ENCODE measurements around the gene HELB.

GRCh38 chr12:66331016-66331415 lies 28.7 kb downstream of the HELB start:
- TF ChIP-seq PATZ1 (CRISPR knock-in tag; IDR thresholded peaks at IDR 0.05; ENCODE audit: borderline replicate concordance) (no peak), ZFP30 (CRISPR knock-in tag; IDR thresholded peaks at IDR 0.05) (no peak), ZFP3 (CRISPR knock-in tag; IDR thresholded peaks at IDR 0.05) (no peak), CREB5 (CRISPR knock-in tag; IDR thresholded peaks at IDR 0.05; ENCODE audit: low read depth) (no peak), SNAI2 (CRISPR knock-in tag; IDR thresholded peaks at IDR 0.05) (no peak), TCF4 (CRISPR knock-in tag; IDR thresholded peaks at IDR 0.05; ENCODE audit: borderline replicate concordance) (no peak), ARNTL (CRISPR knock-in tag; IDR thresholded peaks at IDR 0.05; ENCODE audit: borderline replicate concordance, low read depth) (no peak), ZNF8 (CRISPR knock-in tag; IDR thresholded peaks at IDR 0.05) (no peak), CSRNP3 (CRISPR knock-in tag; IDR thresholded peaks at IDR 0.05) (no peak), ESRRG (CRISPR knock-in tag; IDR thresholded peaks at IDR 0.05) (no peak), BACH2 (CRISPR knock-in tag; IDR thresholded peaks at IDR 0.05; ENCODE audit: borderline replicate concordance) (no peak)
- TF ChIP-seq, protein P1, sequence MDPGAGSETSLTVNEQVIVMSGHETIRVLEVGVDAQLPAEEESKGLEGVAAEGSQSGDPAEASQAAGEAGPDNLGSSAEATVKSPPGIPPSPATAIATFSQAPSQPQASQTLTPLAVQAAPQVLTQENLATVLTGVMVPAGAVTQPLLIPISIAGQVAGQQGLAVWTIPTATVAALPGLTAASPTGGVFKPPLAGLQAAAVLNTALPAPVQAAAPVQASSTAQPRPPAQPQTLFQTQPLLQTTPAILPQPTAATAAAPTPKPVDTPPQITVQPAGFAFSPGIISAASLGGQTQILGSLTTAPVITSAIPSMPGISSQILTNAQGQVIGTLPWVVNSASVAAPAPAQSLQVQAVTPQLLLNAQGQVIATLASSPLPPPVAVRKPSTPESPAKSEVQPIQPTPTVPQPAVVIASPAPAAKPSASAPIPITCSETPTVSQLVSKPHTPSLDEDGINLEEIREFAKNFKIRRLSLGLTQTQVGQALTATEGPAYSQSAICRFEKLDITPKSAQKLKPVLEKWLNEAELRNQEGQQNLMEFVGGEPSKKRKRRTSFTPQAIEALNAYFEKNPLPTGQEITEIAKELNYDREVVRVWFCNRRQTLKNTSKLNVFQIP (CRISPR knock-in tag; IDR thresholded peaks at IDR 0.05; ENCODE audit: borderline replicate concordance, low read depth), result no peak

All from SK-N-SH treated with all-trans-retinoic acid at 6 μM for 48 hours (cell line).